GM12878 (cell line): ENCODE results near the gene TIMP3. TPM values are rescaled to one million over a fixed set of nuclear protein-coding genes. Genes with fewer than 3 reads are reported as not detected.

Experiments
- BCL3 ChIP-seq: IDR thresholded peaks from 2 replicates; pipeline ENCODE4 v1.6.1; 2011; ENCODE audit warnings: borderline replicate concordance, low read depth, mild to moderate bottlenecking, moderate library complexity, low read length; ENCODE audit not compliant: insufficient read depth, poor library complexity, severe bottlenecking
- BRCA1 ChIP-seq: IDR thresholded peaks from 2 replicates; pipeline ENCODE4 v1.6.1; 2011; ENCODE audit warnings: low read depth, low read length, improper control_type of control experiment
- CBX5 ChIP-seq: sonication (generic); IDR thresholded peaks from 2 replicates; pipeline ENCODE4 v1.6.1; 2016; ENCODE audit warnings: low read depth, moderate library complexity, mild to moderate bottlenecking, inconsistent platforms
- EP300 ChIP-seq, 2 experiments: fragments of 150-350 bp in 1 of 2; IDR thresholded peaks; 2 replicates each; pipeline ENCODE4 v1.6.1; 2011 to 2012; ENCODE audit warnings: low read depth in 2 of 2, low read length in 2 of 2, borderline replicate concordance in 1 of 2, improper control_type of control experiment in 1 of 2, inconsistent platforms in 1 of 2; ENCODE audit not compliant: control insufficient read depth in 1 of 2
- ESRRA ChIP-seq: IDR thresholded peaks from 2 replicates; pipeline ENCODE4 v1.6.1; 2012; ENCODE audit warnings: mild to moderate bottlenecking, low read length, improper control_type of control experiment
- HCFC1 ChIP-seq: fragments of 150-350 bp; IDR thresholded peaks from 2 replicates; pipeline ENCODE4 v1.6.1; 2014; ENCODE audit warnings: low read length
- NR2F1 ChIP-seq: fragments of 450-650 bp; conservative IDR thresholded peaks from 2 replicates; pipeline ENCODE4 v1.6.1; 2017; ENCODE audit warnings: mild to moderate bottlenecking
- PAX5 ChIP-seq: IDR thresholded peaks from 2 replicates; pipeline ENCODE4 v1.6.1; 2011; ENCODE audit warnings: low read depth, low read length, borderline replicate concordance
- STAT3 ChIP-seq: IDR thresholded peaks from 2 replicates; pipeline ENCODE4 v1.6.1; 2011; ENCODE audit warnings: low read depth, low read length, improper control_type of control experiment
- ZBED1 ChIP-seq: IDR thresholded peaks from 2 replicates; pipeline ENCODE4 v1.6.1; 2016; ENCODE audit warnings: borderline replicate concordance
- ZBTB33 ChIP-seq: fragments of 450-650 bp; IDR thresholded peaks from 2 replicates; pipeline ENCODE4 v1.6.1; 2017; ENCODE audit warnings: mild to moderate bottlenecking
- ZNF24 ChIP-seq: fragments of 450-650 bp; IDR thresholded peaks from 2 replicates; pipeline ENCODE4 v1.6.1; 2017; ENCODE audit warnings: antibody characterized with exemption, mild to moderate bottlenecking
- ZSCAN29 ChIP-seq: fragments of 450-650 bp; IDR thresholded peaks from 2 replicates; pipeline ENCODE4 v1.6.1; 2017; ENCODE audit warnings: mild to moderate bottlenecking, moderate library complexity
- polyA plus RNA-seq, 11 experiments: library from polyadenylated mRNA; depleted of rRNA in 4 of 11; unstranded in 6 of 11; stranded (reverse) in 5 of 11; fragments of >200 nt; fragmentation: Nextera tagmentation in 4 of 11; fragmentation: Illumina TruSeq in 1 of 11; extraction: Ambion mirVana in 4 of 11; extraction: Trizol in 1 of 11; gene quantifications; 1 replicate in 1 of 11; 2 replicates in 10 of 11; pipeline versions ENCODE4 v1.2.1 to v1.2.3, GENCODE V29; 2011 to 2016; ENCODE audit warnings: inconsistent platforms in 2 of 11, missing spikeins in 2 of 11, low read depth in 1 of 11
- total RNA-seq, 4 experiments: library from RNA; depleted of rRNA in 3 of 4; stranded (reverse); fragments of >200 nt in 3 of 4; fragmentation: Illumina TruSeq in 1 of 4; extraction: Trizol in 1 of 4; gene quantifications; 2 replicates each; pipeline versions ENCODE4 v1.2.1 to v1.2.3, GENCODE V29; 2013 to 2021

The TIMP3 gene
- total and polyA plus RNA-seq, 10 of the 15 experiments (the other 5 are each of a cell fraction or from before 2014, with no cell fraction given), result 0.01 to 0.74 (median 0.27) TPM; not detected in 5

GRCh38 chr22:32828150-32828549 is 26.6 kb downstream of the TIMP3 start (continued):
- TF ChIP-seq ZNF24, result no peak
- no peak for TF ChIP-seq BCL3
- TF ChIP-seq ESRRA, result no peak
- TF ChIP-seq ZBED1, result no peak
- TF ChIP-seq CBX5, result no peak
- TF ChIP-seq ZSCAN29, result no peak
- TF ChIP-seq EP300 (IDR thresholded peaks at IDR 0.05; ENCODE audit: borderline replicate concordance in 1 of 2, control insufficient read depth in 1 of 2, low read depth in 2 of 2, low read length in 2 of 2), result no peak
- no peak for TF ChIP-seq HCFC1
- no peak for TF ChIP-seq STAT3
- no peak for TF ChIP-seq NR2F1
- no peak for TF ChIP-seq ZBTB33
- TF ChIP-seq PAX5, result no peak
- no peak for TF ChIP-seq BRCA1
- TF ChIP-seq, all 136 proteins: peak for 0
